GM23248 (cell line): ENCODE data around the gene CHM.

Experiments
- EZH2 ChIP-seq: fragments of 200-600 bp; sonication (generic); IDR thresholded peaks from 2 replicates; pipeline ENCODE4 v1.6.1; 2018; ENCODE audit warnings: antibody characterized with exemption, mild to moderate bottlenecking; ENCODE audit not compliant: insufficient read depth, poor library complexity, severe bottlenecking
- EZH2phosphoT487 ChIP-seq: fragments of 200-600 bp; sonication (generic); IDR thresholded peaks from 2 replicates; pipeline ENCODE4 v1.6.1; 2018; ENCODE audit warnings: antibody characterized with exemption, moderate library complexity, mild to moderate bottlenecking, low read depth; ENCODE audit not compliant: insufficient read depth

- TF ChIP-seq EZH2 (no peak), EZH2phosphoT487 (no peak)
These were observed 31.2 kb downstream of the CHM start for GRCh38 chrX:86016139-86016538.
